ENCODE data around the gene HLCS.

GRCh38 chr21:36917471-36918158 is 48.9 kb downstream of the HLCS start:
- TF ChIP-seq CEBPB (IDR thresholded peaks at IDR 0.05; ENCODE audit: borderline replicate concordance in 1 of 2, low read depth in 2 of 2, low read length in 2 of 2) (no peak), MYC (IDR thresholded peaks at IDR 0.05; ENCODE audit: insufficient read depth, insufficient read length, insufficient replicate concordance, low read length, severe bottlenecking) (no peak), SRF (IDR thresholded peaks at IDR 0.05; ENCODE audit: low read depth in 2 of 2, low read length in 2 of 2) (no peak), SP1 (IDR thresholded peaks at IDR 0.05; ENCODE audit: low read depth, low read length) (no peak), ZNF687 (IDR thresholded peaks at IDR 0.05) (no peak), STAT3 (IDR thresholded peaks at IDR 0.05; ENCODE audit: low read depth, low read length) (no peak), POLR2AphosphoS5 (IDR thresholded peaks at IDR 0.05; ENCODE audit: low read length) (no peak), KDM1A (IDR thresholded peaks at IDR 0.05; ENCODE audit: borderline replicate concordance) (no peak), CTCF (IDR thresholded peaks at IDR 0.05 in 2 of 3, conservative IDR thresholded peaks at IDR 0.05 in 1 of 3; ENCODE audit: control insufficient read depth in 2 of 3, extremely low read depth in 1 of 3, insufficient read depth in 1 of 3, low read depth in 3 of 3, low read length in 3 of 3) (peak; percentile 30 to 38 (median 37); a peak in 4 of 6 replicates)

Measured in GM12878 (cell line).